Neutrophil (primary cell): ENCODE results near the gene HSD17B14.
"Not testable (repeated sequence)": the region's sequence is repeated elsewhere in the genome, so short reads cannot be mapped to it uniquely, and the experiment has no call there.

Experiments
- H3K27ac ChIP-seq: fragments of 200-600 bp; sonication (generic); 2 replicates; pipeline ENCODE4 v1.5.1; 2016; ENCODE audit warnings: mild to moderate bottlenecking, moderate library complexity
- H3K27me3 ChIP-seq: fragments of 200-600 bp; sonication (generic); 2 replicates; pipeline ENCODE4 v1.6.0; 2016; ENCODE audit warnings: mild to moderate bottlenecking
- H3K36me3 ChIP-seq: fragments of 200-600 bp; sonication (generic); 2 replicates; pipeline ENCODE4 v1.5.1; 2017
- H3K4me1 ChIP-seq, 2 experiments: fragments of 200-600 bp in 1 of 2; sonication (generic) in 1 of 2; 1 replicate in 1 of 2; 2 replicates in 1 of 2; pipeline versions ENCODE4 v1.5.1 to v1.6.1; 2013 to 2016; ENCODE audit warnings: low read depth in 1 of 2, low read length in 1 of 2, mild to moderate bottlenecking in 1 of 2, moderate library complexity in 1 of 2; ENCODE audit not compliant: control insufficient read depth in 1 of 2, insufficient read depth in 1 of 2
- H3K4me3 ChIP-seq, 2 experiments: fragments of 200-600 bp in 1 of 2; sonication (generic) in 1 of 2; 1 replicate in 1 of 2; 2 replicates in 1 of 2; pipeline ENCODE4 v1.5.1; 2013 to 2016; ENCODE audit warnings: low read depth in 1 of 2, low read length in 1 of 2, mild to moderate bottlenecking in 1 of 2, moderate library complexity in 1 of 2
- H3K9me3 ChIP-seq: fragments of 200-600 bp; sonication (generic); 2 replicates; pipeline ENCODE4 v1.5.1; 2016
- TF ChIP-seq, protein P1 (sequence below): fragments of 200-600 bp; sonication (generic); IDR thresholded peaks from 2 replicates; pipeline ENCODE4 v1.5.1; 2016; ENCODE audit warnings: antibody characterized with exemption

The HSD17B14 gene

DNA sequence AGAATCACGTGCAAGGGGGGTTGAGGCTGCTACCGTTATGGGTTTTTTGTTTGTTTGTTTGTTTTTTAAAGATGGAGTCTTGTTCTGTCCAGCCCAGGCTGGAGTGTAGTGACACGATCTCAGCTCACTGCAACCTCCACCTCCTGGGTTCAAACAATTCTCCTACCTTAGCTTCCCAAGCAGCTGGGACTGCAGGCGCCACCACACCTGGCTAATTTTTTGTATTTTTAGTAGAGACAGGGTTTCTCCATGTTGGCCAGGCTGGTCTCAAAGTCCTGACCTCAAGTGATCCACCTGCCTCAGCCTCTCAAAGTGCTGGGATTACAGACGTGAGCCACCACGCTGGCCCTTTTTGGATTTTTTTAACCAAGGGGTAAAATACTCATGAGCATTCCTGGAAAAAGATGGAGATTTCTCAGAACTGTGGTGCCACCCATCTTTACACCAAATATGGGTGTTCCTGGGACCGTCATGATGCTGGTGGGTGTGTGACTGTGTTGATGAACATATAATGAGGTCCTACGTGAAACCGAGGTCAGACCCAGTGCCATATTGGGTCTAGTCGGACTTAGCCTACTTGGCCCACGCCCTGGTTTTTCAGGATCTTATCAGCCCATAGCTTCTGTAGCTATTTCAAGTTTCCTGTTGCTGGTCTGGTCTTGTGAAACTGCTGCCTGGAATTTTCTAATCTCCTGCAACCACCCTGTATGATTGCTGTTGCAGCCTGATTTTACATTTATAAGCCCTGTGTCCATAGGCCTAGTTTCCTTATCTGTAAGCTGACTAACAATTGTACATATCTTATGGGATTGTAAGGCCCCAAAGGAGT is 42.1 kb upstream of the HSD17B14 start:
- Histone ChIP-seq H3K4me3 (no peak overlapping the region), H3K27me3 (no peaks in the 10 kb centered on the region), H3K36me3 (peaks cover 54% of the 10 kb centered on the region), H3K4me1 (peaks cover 60 to 67% of the 10 kb centered on the region in 2 experiments), H3K27ac (peak overlapping the region; percentile 45), H3K9me3 (no peaks in the 10 kb centered on the region)
- TF ChIP-seq, protein P1, sequence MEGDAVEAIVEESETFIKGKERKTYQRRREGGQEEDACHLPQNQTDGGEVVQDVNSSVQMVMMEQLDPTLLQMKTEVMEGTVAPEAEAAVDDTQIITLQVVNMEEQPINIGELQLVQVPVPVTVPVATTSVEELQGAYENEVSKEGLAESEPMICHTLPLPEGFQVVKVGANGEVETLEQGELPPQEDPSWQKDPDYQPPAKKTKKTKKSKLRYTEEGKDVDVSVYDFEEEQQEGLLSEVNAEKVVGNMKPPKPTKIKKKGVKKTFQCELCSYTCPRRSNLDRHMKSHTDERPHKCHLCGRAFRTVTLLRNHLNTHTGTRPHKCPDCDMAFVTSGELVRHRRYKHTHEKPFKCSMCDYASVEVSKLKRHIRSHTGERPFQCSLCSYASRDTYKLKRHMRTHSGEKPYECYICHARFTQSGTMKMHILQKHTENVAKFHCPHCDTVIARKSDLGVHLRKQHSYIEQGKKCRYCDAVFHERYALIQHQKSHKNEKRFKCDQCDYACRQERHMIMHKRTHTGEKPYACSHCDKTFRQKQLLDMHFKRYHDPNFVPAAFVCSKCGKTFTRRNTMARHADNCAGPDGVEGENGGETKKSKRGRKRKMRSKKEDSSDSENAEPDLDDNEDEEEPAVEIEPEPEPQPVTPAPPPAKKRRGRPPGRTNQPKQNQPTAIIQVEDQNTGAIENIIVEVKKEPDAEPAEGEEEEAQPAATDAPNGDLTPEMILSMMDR = no peak

DNA sequence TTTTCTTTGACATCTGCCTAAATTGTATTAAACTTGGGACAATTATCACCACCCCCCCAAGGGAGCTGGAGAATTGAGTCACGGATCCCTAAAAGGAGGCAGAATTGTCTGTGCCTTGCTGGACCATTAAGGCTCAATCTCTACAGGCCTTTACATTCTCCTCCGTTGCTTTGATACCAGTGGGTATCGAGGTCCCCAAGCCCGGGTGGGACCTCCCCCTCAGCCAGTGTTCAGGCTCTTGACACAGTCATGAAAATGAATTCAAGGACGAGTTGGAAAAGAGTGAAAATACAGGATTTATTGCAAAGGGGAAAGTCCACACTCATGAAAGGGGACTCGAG is 41.5 kb upstream of the HSD17B14 start:
- Histone ChIP-seq H3K4me1 (peaks cover 59 to 66% of the 10 kb centered on the region in 2 experiments), H3K36me3 (peaks cover 58% of the 10 kb centered on the region), H3K27ac (peak overlapping the region; percentile 45), H3K27me3 (no peaks in the 10 kb centered on the region), H3K4me3 (no peak overlapping the region), H3K9me3 (no peaks in the 10 kb centered on the region)
- TF ChIP-seq, protein P1 = no peak

DNA sequence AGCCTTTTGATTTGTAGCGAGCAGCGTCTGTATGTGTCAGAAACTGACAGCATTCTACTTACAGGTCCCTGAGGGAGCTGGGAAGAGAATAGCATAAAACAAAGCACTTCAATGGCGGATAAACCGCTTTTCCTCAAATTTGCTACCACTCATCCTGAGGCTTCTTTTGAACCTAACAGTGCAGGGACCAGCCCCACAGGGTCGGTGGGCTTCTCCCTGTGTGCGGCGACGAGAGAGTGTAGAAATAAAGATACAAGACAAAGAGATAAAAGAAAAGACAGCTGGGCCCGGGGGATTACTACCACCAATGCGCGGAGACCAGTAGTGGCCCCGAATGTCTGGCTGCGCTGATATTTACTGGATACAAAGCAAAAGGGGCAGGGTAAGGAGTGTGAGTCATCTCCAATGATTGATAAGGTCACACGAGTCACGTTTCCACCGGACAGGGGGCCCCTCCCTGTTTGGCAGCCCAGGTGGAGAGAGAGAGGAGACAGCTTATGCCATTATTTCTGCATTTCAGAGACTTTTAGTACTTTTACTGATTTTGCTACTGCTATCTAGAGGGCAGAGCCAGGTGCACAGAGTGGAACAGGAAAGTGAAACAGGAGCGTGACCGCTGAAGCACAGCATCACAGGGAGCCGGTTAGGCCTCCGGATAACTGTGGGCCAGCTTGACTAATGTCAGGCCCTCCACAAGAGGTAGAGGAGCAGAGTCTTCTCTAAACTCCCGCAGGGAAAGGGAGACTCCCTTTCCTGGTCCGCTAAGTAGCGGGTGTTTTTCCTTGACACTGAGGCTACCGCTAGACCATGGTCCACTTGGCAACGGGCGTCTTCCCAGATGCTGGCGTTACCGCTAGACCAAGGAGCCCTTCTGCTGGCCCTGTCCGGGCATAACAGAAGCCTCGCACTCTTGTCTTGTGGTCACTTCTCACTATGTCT is 40.0 kb upstream of the HSD17B14 start:
- Histone ChIP-seq H3K36me3 (peaks cover 58% of the 10 kb centered on the region), H3K4me3 (peak overlapping the region; percentile 90 to 99), H3K27ac (peak overlapping the region; percentile 98), H3K4me1 (peaks cover 52 to 56% of the 10 kb centered on the region in 2 experiments)
- not testable (repeated sequence) for H3K27me3 ChIP-seq, H3K9me3 ChIP-seq

DNA sequence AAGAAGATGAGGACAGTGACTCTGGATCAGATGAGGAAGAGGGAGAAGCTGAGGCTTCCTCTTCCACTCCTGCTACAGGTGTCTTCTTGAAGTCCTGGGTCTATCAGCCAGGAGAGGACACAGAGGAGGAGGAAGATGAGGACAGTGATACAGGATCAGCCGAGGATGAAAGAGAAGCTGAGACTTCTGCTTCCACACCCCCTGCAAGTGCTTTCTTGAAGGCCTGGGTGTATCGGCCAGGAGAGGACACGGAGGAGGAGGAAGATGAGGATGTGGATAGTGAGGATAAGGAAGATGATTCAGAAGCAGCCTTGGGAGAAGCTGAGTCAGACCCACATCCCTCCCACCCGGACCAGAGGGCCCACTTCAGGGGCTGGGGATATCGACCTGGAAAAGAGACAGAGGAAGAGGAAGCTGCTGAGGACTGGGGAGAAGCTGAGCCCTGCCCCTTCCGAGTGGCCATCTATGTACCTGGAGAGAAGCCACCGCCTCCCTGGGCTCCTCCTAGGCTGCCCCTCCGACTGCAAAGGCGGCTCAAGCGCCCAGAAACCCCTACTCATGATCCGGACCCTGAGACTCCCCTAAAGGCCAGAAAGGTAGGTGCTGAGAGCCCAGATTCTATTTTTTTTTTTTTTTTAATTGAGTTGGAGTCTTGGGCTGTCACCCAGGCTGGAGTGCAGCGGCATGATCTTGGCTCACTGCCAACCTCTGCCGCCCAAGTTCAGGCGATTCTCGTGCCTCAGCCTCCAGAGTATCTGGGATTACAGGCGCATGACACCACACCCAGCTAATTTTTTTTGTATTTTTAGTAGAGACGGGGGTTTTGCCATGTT is 38.2 kb upstream of the HSD17B14 start:
- peaks cover 58% of the 10 kb centered on the region for H3K36me3 ChIP-seq
- TF ChIP-seq, protein P1 = no peak
- no peaks in the 10 kb centered on the region for H3K9me3 ChIP-seq
- H3K4me3 ChIP-seq = peak overlapping the region; percentile 90 to 99
- no peaks in the 10 kb centered on the region for H3K27me3 ChIP-seq
- H3K27ac ChIP-seq = peak overlapping the region; percentile 98
- H3K4me1 ChIP-seq = peaks cover 52 to 53% of the 10 kb centered on the region in 2 experiments

DNA sequence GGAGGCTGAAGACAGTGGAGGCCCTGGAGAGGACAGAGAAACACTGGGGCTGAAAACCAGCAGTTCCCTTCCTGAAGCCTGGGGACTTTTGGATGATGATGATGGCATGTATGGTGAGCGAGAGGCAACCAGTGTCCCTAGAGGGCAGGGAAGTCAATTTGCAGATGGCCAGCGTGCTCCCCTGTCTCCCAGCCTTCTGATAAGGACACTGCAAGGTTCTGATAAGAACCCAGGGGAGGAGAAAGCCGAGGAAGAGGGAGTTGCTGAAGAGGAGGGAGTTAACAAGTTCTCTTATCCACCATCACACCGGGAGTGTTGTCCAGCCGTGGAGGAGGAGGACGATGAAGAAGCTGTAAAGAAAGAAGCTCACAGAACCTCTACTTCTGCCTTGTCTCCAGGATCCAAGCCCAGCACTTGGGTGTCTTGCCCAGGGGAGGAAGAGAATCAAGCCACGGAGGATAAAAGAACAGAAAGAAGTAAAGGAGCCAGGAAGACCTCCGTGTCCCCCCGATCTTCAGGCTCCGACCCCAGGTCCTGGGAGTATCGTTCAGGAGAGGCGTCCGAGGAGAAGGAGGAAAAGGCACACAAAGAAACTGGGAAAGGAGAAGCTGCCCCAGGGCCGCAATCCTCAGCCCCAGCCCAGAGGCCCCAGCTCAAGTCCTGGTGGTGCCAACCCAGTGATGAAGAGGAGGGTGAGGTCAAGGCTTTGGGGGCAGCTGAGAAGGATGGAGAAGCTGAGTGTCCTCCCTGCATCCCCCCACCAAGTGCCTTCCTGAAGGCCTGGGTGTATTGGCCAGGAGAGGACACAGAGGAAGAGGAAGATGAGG is 37.4 kb upstream of the HSD17B14 start:
- Histone ChIP-seq H3K4me3 (peak overlapping the region; percentile 90 to 99), H3K36me3 (peaks cover 57% of the 10 kb centered on the region), H3K9me3 (no peaks in the 10 kb centered on the region), H3K27me3 (no peaks in the 10 kb centered on the region), H3K27ac (peak overlapping the region; percentile 98), H3K4me1 (peaks cover 45 to 49% of the 10 kb centered on the region in 2 experiments)
- TF ChIP-seq, protein P1 = no peak
